Smooth muscle cell (in vitro differentiated cells): ENCODE results near the gene KRTAP1-4. TPM values are rescaled to one million over a fixed set of nuclear protein-coding genes. Genes with fewer than 3 reads are reported as not detected.

Source experiments
- DNase-seq: peaks from one replicate; lab custom pipeline; 2025; ENCODE audit not compliant: unreplicated experiment; lab: John Stamatoyannopoulos, UW
- H2AFZ ChIP-seq: fragments of 200-600 bp; sonication (generic); 2 replicates; pipeline ENCODE4 v1.6.0; 2016; ENCODE audit warnings: antibody characterized with exemption, low read depth, mild to moderate bottlenecking
- H3F3A ChIP-seq: fragments of 200-600 bp; sonication (generic); 2 replicates; pipeline ENCODE4 v1.6.0; 2017; ENCODE audit warnings: antibody characterized with exemption, low read depth
- H3K27ac ChIP-seq: fragments of 200-600 bp; sonication (generic); 2 replicates; pipeline ENCODE4 v1.5.1; 2016; ENCODE audit warnings: low read depth, mild to moderate bottlenecking
- H3K27me3 ChIP-seq: fragments of 200-600 bp; sonication (generic); 2 replicates; pipeline ENCODE4 v1.6.1; 2016; ENCODE audit warnings: low read depth, mild to moderate bottlenecking
- H3K36me3 ChIP-seq: fragments of 200-600 bp; sonication (generic); 2 replicates; pipeline ENCODE4 v1.5.1; 2016; ENCODE audit warnings: low read depth
- H3K4me1 ChIP-seq: fragments of 200-600 bp; sonication (generic); 2 replicates; pipeline ENCODE4 v1.5.1; 2016; ENCODE audit warnings: low read depth
- H3K4me2 ChIP-seq: fragments of 200-600 bp; sonication (generic); 2 replicates; pipeline ENCODE4 v1.6.0; 2016; ENCODE audit warnings: mild to moderate bottlenecking
- H3K4me3 ChIP-seq: fragments of 200-600 bp; sonication (generic); 2 replicates; pipeline ENCODE4 v1.5.1; 2016; ENCODE audit warnings: mild to moderate bottlenecking
- H3K79me2 ChIP-seq: fragments of 200-600 bp; sonication (generic); 2 replicates; pipeline ENCODE4 v1.6.0; 2016; ENCODE audit warnings: low read depth, mild to moderate bottlenecking
- H3K9ac ChIP-seq: fragments of 200-600 bp; sonication (generic); 2 replicates; pipeline ENCODE4 v1.6.0; 2016; ENCODE audit warnings: low read depth
- H3K9me3 ChIP-seq: fragments of 200-600 bp; sonication (generic); replicated peaks from 2 replicates; pipeline ENCODE4 v1.5.1; 2016; ENCODE audit warnings: low read depth
- H4K20me1 ChIP-seq: fragments of 200-600 bp; sonication (generic); 2 replicates; pipeline ENCODE4 v1.6.0; 2016; ENCODE audit warnings: low read depth
- CTCF ChIP-seq: fragments of 200-600 bp; sonication (generic); IDR thresholded peaks from 2 replicates; pipeline ENCODE4 v1.5.1; 2017; ENCODE audit warnings: borderline replicate concordance, mild to moderate bottlenecking, antibody characterized with exemption; ENCODE audit not compliant: insufficient read depth, poor library complexity, severe bottlenecking
- WGBS: methylation state at CpG from one replicate; pipeline ENCODE4 v1.1.7; 2016; ENCODE audit warnings: low lambda C conversion rate; 5-methylcytosine and 5-hydroxymethylcytosine counted together
- polyA plus RNA-seq: library from polyadenylated mRNA; unstranded; fragments of >200 nt; fragmentation: Nextera tagmentation; extraction: Ambion mirVana; gene quantifications from 2 replicates; pipeline ENCODE4 v1.2.1, GENCODE V29; 2016
- total RNA-seq: library from RNA; depleted of rRNA; stranded (reverse); fragments of >200 nt; gene quantifications from 2 replicates; pipeline ENCODE4 v1.2.3, GENCODE V29; 2014

The KRTAP1-4 gene
- total and polyA plus RNA-seq, 2 experiments from 2014 or later: not detected

- Histone ChIP-seq H2AFZ (no peak overlapping the region), H3K4me3 (no peak overlapping the region), H3K9ac (no peak overlapping the region), H3K79me2 (no peaks in the 10 kb centered on the region), H3K36me3 (no peaks in the 10 kb centered on the region), H3K27me3 (peaks cover 19% of the 10 kb centered on the region), H3K4me2 (no peak overlapping the region), H3K9me3 (no peaks in the 10 kb centered on the region), H4K20me1 (no peaks in the 10 kb centered on the region), H3F3A (no peaks in the 10 kb centered on the region), H3K27ac (no peak overlapping the region), H3K4me1 (no peaks in the 10 kb centered on the region)
- WGBS: 77% methylated on average over 2 of the region's 2 CpGs
- TF ChIP-seq CTCF: no peak
- DNase-seq: no peak
These were observed 32.6 kb downstream of the KRTAP1-4 start for GRCh38 chr17:40997361-40997760.

GRCh38 chr17:40996829-40997228 lies 33.2 kb downstream of the KRTAP1-4 start:
- Histone ChIP-seq H3K9me3 (no peaks in the 10 kb centered on the region), H3K79me2 (no peaks in the 10 kb centered on the region)

GRCh38 chr17:40995116-40995515 lies 34.9 kb downstream of the KRTAP1-4 start:
- Histone ChIP-seq H3K27ac (no peak overlapping the region), H3K36me3 (no peaks in the 10 kb centered on the region), H3K4me1 (no peaks in the 10 kb centered on the region), H3K9me3 (no peaks in the 10 kb centered on the region), H3K27me3 (peaks cover 19% of the 10 kb centered on the region), H3K9ac (no peak overlapping the region), H3K4me2 (no peak overlapping the region), H3F3A (no peaks in the 10 kb centered on the region), H3K4me3 (no peak overlapping the region), H3K79me2 (no peaks in the 10 kb centered on the region), H4K20me1 (no peaks in the 10 kb centered on the region), H2AFZ (no peak overlapping the region)
- 0% methylated on average over 1 of the region's 1 CpG for WGBS
- no peak for TF ChIP-seq CTCF
- DNase-seq: no peak

More at GRCh38 chr17:40996829-40997228, 33.2 kb downstream of the KRTAP1-4 start:
- no peak for DNase-seq
- Histone ChIP-seq H3K27ac (no peak overlapping the region), H3F3A (no peaks in the 10 kb centered on the region), H4K20me1 (no peaks in the 10 kb centered on the region), H2AFZ (no peak overlapping the region), H3K36me3 (no peaks in the 10 kb centered on the region), H3K9ac (no peak overlapping the region), H3K27me3 (peaks cover 19% of the 10 kb centered on the region), H3K4me2 (no peak overlapping the region), H3K4me3 (no peak overlapping the region), H3K4me1 (no peaks in the 10 kb centered on the region)
- WGBS: 73% methylated on average over 4 of the region's 4 CpGs
- TF ChIP-seq CTCF: no peak

GRCh38 chr17:40993839-40994238 lies 36.2 kb downstream of the KRTAP1-4 start, which contains the start of gene KRTAP3-3:
Gene KRTAP3-3 (minus strand): TSS chr17:40994164. CDS start chr17:40994097, 67 bp downstream.
- Histone ChIP-seq H3K4me1 (no peaks in the 10 kb centered on the region), H3K27me3 (peaks cover 19% of the 10 kb centered on the region), H3F3A (no peaks in the 10 kb centered on the region), H3K4me2 (no peak within 1 kb of the TSS), H3K79me2 (no peaks in the 10 kb centered on the region), H2AFZ (no peak within 1 kb of the TSS), H3K27ac (no peak within 1 kb of the TSS), H3K36me3 (no peaks in the 10 kb centered on the region), H3K9me3 (no peaks in the 10 kb centered on the region), H3K4me3 (no peak within 1 kb of the TSS), H3K9ac (no peak within 1 kb of the TSS), H4K20me1 (no peaks in the 10 kb centered on the region)
- WGBS: 50% methylated on average over 4 of the region's 4 CpGs
- TF ChIP-seq CTCF: no peak
- DNase-seq: no peak
